A549 (cell line): Measurements from ENCODE around the gene TEX9. TPM values are rescaled to one million over a fixed set of nuclear protein-coding genes. Genes with fewer than 3 reads are reported as not detected.
A peak's percentile ranks its signal among the peaks of the same experiment; 100 is the strongest.

Experiments used
- ATAC-seq, 2 experiments: fragments of 200-7000 bp in 1 of 2; fragments of >200 bp in 1 of 2; cut with Nextera tagmentation in 1 of 2; cut with Tn5 transposase in 1 of 2; 3 replicates each; pipeline versions ENCODE4 v1.8.0 to v1.9.1; 2018 to 2020; ENCODE audit warnings: mild to moderate bottlenecking in 1 of 2, moderate library complexity in 1 of 2
- CTCF ChIA-PET: fragments of 300-600 bp; sonication (Branson Sonifier 250); formaldehyde crosslinking; extraction: SDS; loops from one replicate; lab custom pipeline; 2021; ENCODE audit warnings: antibody characterized with exemption, inconsistent platforms; lab: Yijun Ruan, JAX
- POLR2A ChIA-PET: fragments of 350-600 bp; formaldehyde crosslinking; extraction: SDS; loops from one replicate; lab custom pipeline; 2021; ENCODE audit warnings: antibody characterized with exemption, inconsistent platforms; lab: Yijun Ruan, JAX
- DNase-seq, 2 experiments: peaks; one replicate each; pipeline versions ENCODE4 v3.0.0 to v3.0.0-alpha.2; 2011 to 2016; ENCODE audit warnings: low read depth in 1 of 2, low spot score in 1 of 2
- FAIRE-seq: peaks from 2 replicates; lab custom pipeline; 2011; peaks lifted over from hg19 to GRCh38; lab: Jason Lieb, UNC
- H3K27ac ChIP-seq, 2 experiments: fragments of >200 bp; sonication (Bioruptor Twin); formaldehyde crosslinking; 3 replicates each; pipeline ENCODE4 v1.5.1; 2016 to 2017
- H3K4me1 ChIP-seq: fragments of >200 bp; sonication (Bioruptor Twin); formaldehyde crosslinking; 3 replicates; pipeline ENCODE4 v1.6.1; 2016
- H3K4me2 ChIP-seq: fragments of >200 bp; sonication (Bioruptor Twin); formaldehyde crosslinking; 3 replicates; pipeline ENCODE4 v1.6.1; 2016
- H3K4me3 ChIP-seq: fragments of >200 bp; sonication (Bioruptor Twin); formaldehyde crosslinking; 3 replicates; pipeline ENCODE4 v1.5.1; 2016
- H3K9me3 ChIP-seq: fragments of >200 bp; sonication (Bioruptor Twin); formaldehyde crosslinking; 3 replicates; pipeline ENCODE4 v1.6.1; 2016
- BCL3 ChIP-seq: fragments of >200 bp; sonication (Bioruptor Twin); formaldehyde crosslinking; IDR thresholded peaks from 3 replicates; pipeline ENCODE4 v1.6.1; 2016
- CBX2 ChIP-seq: fragments of 200-600 bp; sonication (generic); IDR thresholded peaks from 2 replicates; pipeline ENCODE4 v1.6.1; 2016; ENCODE audit warnings: low read depth, mild to moderate bottlenecking, borderline replicate concordance
- CBX8 ChIP-seq: fragments of 200-600 bp; sonication (generic); IDR thresholded peaks from 2 replicates; pipeline ENCODE4 v1.6.1; 2016
- EHF ChIP-seq: fragments of 250-450 bp; sonication (Bioruptor Pico); IDR thresholded peaks from 2 replicates; pipeline ENCODE4 v1.5.0; 2020; ENCODE audit warnings: mild to moderate bottlenecking
- EHMT2 ChIP-seq: fragments of 200-600 bp; sonication (generic); IDR thresholded peaks from 2 replicates; pipeline ENCODE4 v1.6.1; 2016; ENCODE audit warnings: antibody characterized with exemption, low read depth, mild to moderate bottlenecking, moderate library complexity
- FOXS1 ChIP-seq: fragments of 250-450 bp; sonication (Bioruptor Pico); IDR thresholded peaks from 2 replicates; pipeline ENCODE4 v1.5.0; 2020; ENCODE audit warnings: mild to moderate bottlenecking, moderate library complexity
- HDAC2 ChIP-seq: fragments of 200-600 bp; sonication (generic); IDR thresholded peaks from 2 replicates; pipeline ENCODE4 v1.6.1; 2016
- HEYL ChIP-seq: fragments of 250-450 bp; sonication (Bioruptor Pico); IDR thresholded peaks from 2 replicates; pipeline ENCODE4 v1.8.0; 2021; ENCODE audit warnings: mild to moderate bottlenecking, moderate library complexity
- HMGXB4 ChIP-seq: fragments of 250-450 bp; sonication (Bioruptor Pico); IDR thresholded peaks from 2 replicates; pipeline ENCODE4 v1.5.0; 2021; ENCODE audit warnings: mild to moderate bottlenecking, moderate library complexity, borderline replicate concordance
- HOXB13 ChIP-seq: fragments of 250-450 bp; sonication (Bioruptor Pico); IDR thresholded peaks from 2 replicates; pipeline ENCODE4 v1.5.0; 2020; ENCODE audit warnings: low read depth, mild to moderate bottlenecking, moderate library complexity
- JUN ChIP-seq, 2 experiments: fragments of >200 bp; sonication (Bioruptor Twin); formaldehyde crosslinking; IDR thresholded peaks; 2 replicates in 1 of 2; 3 replicates in 1 of 2; pipeline ENCODE4 v1.6.1; 2016 to 2017
- KDM1A ChIP-seq: fragments of 200-600 bp; sonication (generic); IDR thresholded peaks from 2 replicates; pipeline ENCODE4 v1.6.1; 2016; ENCODE audit warnings: low read depth, mild to moderate bottlenecking
- KDM5A ChIP-seq: fragments of 200-600 bp; sonication (generic); IDR thresholded peaks from 2 replicates; pipeline ENCODE4 v1.6.1; 2016; ENCODE audit warnings: antibody characterized with exemption, mild to moderate bottlenecking
- MAFK ChIP-seq: fragments of 450-650 bp; IDR thresholded peaks from 2 replicates; pipeline ENCODE4 v1.6.1; 2014; ENCODE audit not compliant: partially characterized antibody
- NPAS2 ChIP-seq: fragments of 250-450 bp; sonication (Bioruptor Pico); IDR thresholded peaks from 2 replicates; pipeline ENCODE4 v1.8.0; 2022; ENCODE audit warnings: mild to moderate bottlenecking, moderate library complexity, borderline replicate concordance
- NR3C1 ChIP-seq: fragments of >200 bp; sonication (Bioruptor Twin); formaldehyde crosslinking; IDR thresholded peaks from 3 replicates; pipeline ENCODE4 v1.6.1; 2017
- POLR2AphosphoS2 ChIP-seq: conservative IDR thresholded peaks from 2 replicates; pipeline ENCODE4 v1.6.1; 2012; ENCODE audit warnings: low read length, improper control_type of control experiment, inconsistent platforms
- RFX5 ChIP-seq: fragments of 450-650 bp; IDR thresholded peaks from 2 replicates; pipeline ENCODE4 v1.7.1; 2014; ENCODE audit warnings: antibody characterized with exemption, mild to moderate bottlenecking, moderate library complexity
- SREBF2 ChIP-seq: fragments of 450-650 bp; IDR thresholded peaks from 2 replicates; pipeline ENCODE4 v1.6.1; 2014; ENCODE audit warnings: mild to moderate bottlenecking, moderate library complexity
- TP53 ChIP-seq: fragments of 250-450 bp; sonication (Bioruptor Pico); IDR thresholded peaks from 2 replicates; pipeline ENCODE4 v1.5.0; 2021; ENCODE audit warnings: mild to moderate bottlenecking, moderate library complexity
- ZFP36 ChIP-seq: fragments of 450-650 bp; IDR thresholded peaks from 2 replicates; pipeline ENCODE4 v1.6.1; 2014; ENCODE audit warnings: borderline replicate concordance; ENCODE audit not compliant: partially characterized antibody
- WGBS: methylation state at CpG from one replicate; pipeline ENCODE4 v1.1.6; 2017; ENCODE audit errors: missing lambda C conversion rate; 5-methylcytosine and 5-hydroxymethylcytosine counted together
- polyA plus RNA-seq, 4 experiments: library from polyadenylated mRNA; depleted of rRNA in 3 of 4; stranded (reverse); fragments of >200 nt; fragmentation: RNase III in 1 of 4; extraction: RNeasy Plus Mini Kit Qiagen cat#74134 plus additional on column Dnase treatment in 1 of 4; gene quantifications; 2 replicates in 3 of 4; 3 replicates in 1 of 4; pipeline ENCODE4 v1.2.3, GENCODE V29; 2011 to 2017

TEX9 gene
- polyA plus RNA-seq, 2 of the 4 experiments (the other 2 are of a cell fraction): 7.7 to 13.3 TPM

GRCh38 chr15:56472278-56472677, 107.1 kb downstream of the TEX9 start:
- POLR2A ChIA-PET: no interaction called here

GRCh38 chr15:56473017-56473416, 107.8 kb downstream of the TEX9 start:
- DNase-seq (no peak), ATAC-seq (no peak), FAIRE-seq (no peak)
- no peak overlapping the region for H3K27ac ChIP-seq
- peaks cover 3% of the 10 kb centered on the region; the same call in 1 of the 3 replicates for H3K9me3 ChIP-seq
- CTCF ChIA-PET: no interaction called here
- TF ChIP-seq KDM1A (no peak), FOXS1 (no peak), POLR2AphosphoS2 (no peak), CBX2 (no peak), ZFP36 (no peak), HDAC2 (no peak), NR3C1 (no peak), KDM5A (no peak), TP53 (CRISPR knock-in tag) (no peak), HEYL (CRISPR knock-in tag) (no peak), HOXB13 (CRISPR knock-in tag) (no peak), BCL3 (no peak), JUN (IDR thresholded peaks at IDR 0.05) (no peak), EHF (CRISPR knock-in tag) (no peak)
- no peak overlapping the region for H3K4me3 ChIP-seq
- POLR2A ChIA-PET: no interaction called here
- no peaks in the 10 kb centered on the region for H3K4me1 ChIP-seq
- no peak overlapping the region for H3K4me2 ChIP-seq
- 32% methylated on average over 1 of the region's 1 CpG for WGBS

More at GRCh38 chr15:56472278-56472677, 107.1 kb downstream of the TEX9 start:
- no peak for TF ChIP-seq CBX8
- TF ChIP-seq EHMT2: no peak
- TF ChIP-seq SREBF2: no peak
- no peak for TF ChIP-seq MAFK
- no peak for TF ChIP-seq NPAS2 (CRISPR knock-in tag)
- TF ChIP-seq FOXS1: no peak
- TF ChIP-seq HMGXB4 (CRISPR knock-in tag): no peak
- TF ChIP-seq, all 56 proteins: peak for 0
- CTCF ChIA-PET: no interaction called here
- ATAC-seq: peak; percentile 26 to 36; a peak in 2 of 6 replicates
- no peak for FAIRE-seq
- 59% methylated on average over 2 of the region's 2 CpGs for WGBS
- H3K4me1 ChIP-seq: no peaks in the 10 kb centered on the region
- no peak overlapping the region for H3K4me2 ChIP-seq
- DNase-seq: no peak
- no peak overlapping the region for H3K4me3 ChIP-seq
- H3K9me3 ChIP-seq: no peaks in the 10 kb centered on the region
- no peak overlapping the region for H3K27ac ChIP-seq

GRCh38 chr15:56475351-56475750, 110.1 kb downstream of the TEX9 start:
- Histone ChIP-seq H3K9me3 (peaks cover 3% of the 10 kb centered on the region; the same call in 1 of the 3 replicates), H3K4me3 (no peak overlapping the region), H3K4me2 (no peak overlapping the region), H3K4me1 (no peaks in the 10 kb centered on the region), H3K27ac (no peak overlapping the region)
- TF ChIP-seq HOXB13 (CRISPR knock-in tag) (no peak), RFX5 (peak; percentile 62; the same call in 1 of the 2 replicates)
- FAIRE-seq (no peak), DNase-seq (no peak), ATAC-seq (no peak)
- CTCF ChIA-PET: interaction anchor here (0.6 kb wide), 1 partner anchor 738 kb away, joined by 4 read pairs; no protein-coding TSS in a partner anchor
- POLR2A ChIA-PET: no interaction called here

Other genes starting within 250 kb of the TEX9 start
- 14.9 and 26.3 TPM in 2 replicates for gene RFX7, start 121.5 kb upstream of the TEX9 start, polyA plus RNA-seq (2011; rRNA removed)
- 10.8 to 11.7 TPM (median 11.7 TPM) in 3 replicates for gene RFX7, start 121.5 kb upstream of the TEX9 start, polyA plus RNA-seq (2017; fragmentation: RNase III; extraction: RNeasy Plus Mini Kit Qiagen cat#74134 plus additional on column Dnase treatment)
- gene MNS1, start 99.7 kb downstream of the TEX9 start, polyA plus RNA-seq (2011; rRNA removed): 2.4 and 4.4 TPM in 2 replicates
- 5.2 to 5.8 TPM (median 5.2 TPM) in 3 replicates for gene MNS1, start 99.7 kb downstream of the TEX9 start, polyA plus RNA-seq (2017; fragmentation: RNase III; extraction: RNeasy Plus Mini Kit Qiagen cat#74134 plus additional on column Dnase treatment)